Neural crest cell (in vitro differentiated cells): ENCODE results near the gene NNT. TPM values are rescaled to one million over a fixed set of nuclear protein-coding genes. Genes with fewer than 3 reads are reported as not detected.
A peak's percentile ranks its signal among the peaks of the same experiment; 100 is the strongest.
"Not testable (repeated sequence)": the region's sequence is repeated elsewhere in the genome, so short reads cannot be mapped to it uniquely, and the experiment has no call there.

Source experiments
- DNase-seq: peaks from one replicate; pipeline ENCODE4 v3.0.0; 2021; ENCODE audit warnings: low read depth, mixed read lengths, low spot score
- H3K27ac Mint-ChIP-seq: one replicate; pipeline ENCODE4 v1.8.0; 2021; ENCODE audit warnings: mild to moderate bottlenecking, mixed read lengths; ENCODE audit not compliant: unreplicated experiment
- H3K27me3 Mint-ChIP-seq: 2 replicates; pipeline ENCODE4 v1.8.0; 2021; ENCODE audit warnings: low read depth, mild to moderate bottlenecking, mixed read lengths
- H3K36me3 Mint-ChIP-seq: 2 replicates; pipeline ENCODE4 v1.8.0; 2021; ENCODE audit warnings: low read depth, mild to moderate bottlenecking, mixed read lengths
- H3K4me1 Mint-ChIP-seq: 2 replicates; pipeline ENCODE4 v1.8.0; 2021; ENCODE audit warnings: mixed read lengths
- H3K4me3 Mint-ChIP-seq: one replicate; pipeline ENCODE4 v1.8.0; 2021; ENCODE audit warnings: mild to moderate bottlenecking, mixed read lengths
- H3K9me3 Mint-ChIP-seq: 2 replicates; pipeline ENCODE4 v1.8.0; 2021; ENCODE audit warnings: mixed read lengths
- total RNA-seq: library from RNA; stranded (reverse); gene quantifications from 2 replicates; pipeline ENCODE4 v1.2.1, GENCODE V29; 2021
- TF ChIP-seq, protein P1 (sequence below): fragments of 200-600 bp; sonication (generic); conservative IDR thresholded peaks from 2 replicates; pipeline ENCODE4 v1.5.0; 2021; ENCODE audit warnings: antibody characterized with exemption, mild to moderate bottlenecking

The NNT gene
- total RNA-seq, 1 donor from 2014 or later = 72.7 TPM

DNA sequence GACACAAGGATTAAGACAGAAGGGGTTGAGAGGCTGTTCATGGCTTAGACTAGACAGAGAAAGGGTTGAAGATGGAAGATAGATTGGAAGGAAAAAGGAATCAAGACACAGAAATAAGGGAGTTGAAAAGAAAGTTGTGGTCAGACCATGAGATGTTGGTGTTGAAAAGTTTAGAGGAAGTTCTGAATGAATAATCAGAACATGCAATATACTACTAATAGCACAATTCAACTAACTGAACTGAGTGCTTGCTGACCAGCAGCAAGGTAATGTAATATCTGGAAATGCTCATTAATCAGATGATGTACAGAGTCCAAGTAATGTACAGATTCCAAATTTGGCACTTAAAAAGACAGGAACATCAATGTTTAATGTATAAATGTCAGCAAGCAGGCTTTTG lies 10.6 kb upstream of the NNT start:
- H3K4me1 Mint-ChIP-seq = no peaks in the 10 kb centered on the region
- no peak for DNase-seq
- TF ChIP-seq, protein P1, sequence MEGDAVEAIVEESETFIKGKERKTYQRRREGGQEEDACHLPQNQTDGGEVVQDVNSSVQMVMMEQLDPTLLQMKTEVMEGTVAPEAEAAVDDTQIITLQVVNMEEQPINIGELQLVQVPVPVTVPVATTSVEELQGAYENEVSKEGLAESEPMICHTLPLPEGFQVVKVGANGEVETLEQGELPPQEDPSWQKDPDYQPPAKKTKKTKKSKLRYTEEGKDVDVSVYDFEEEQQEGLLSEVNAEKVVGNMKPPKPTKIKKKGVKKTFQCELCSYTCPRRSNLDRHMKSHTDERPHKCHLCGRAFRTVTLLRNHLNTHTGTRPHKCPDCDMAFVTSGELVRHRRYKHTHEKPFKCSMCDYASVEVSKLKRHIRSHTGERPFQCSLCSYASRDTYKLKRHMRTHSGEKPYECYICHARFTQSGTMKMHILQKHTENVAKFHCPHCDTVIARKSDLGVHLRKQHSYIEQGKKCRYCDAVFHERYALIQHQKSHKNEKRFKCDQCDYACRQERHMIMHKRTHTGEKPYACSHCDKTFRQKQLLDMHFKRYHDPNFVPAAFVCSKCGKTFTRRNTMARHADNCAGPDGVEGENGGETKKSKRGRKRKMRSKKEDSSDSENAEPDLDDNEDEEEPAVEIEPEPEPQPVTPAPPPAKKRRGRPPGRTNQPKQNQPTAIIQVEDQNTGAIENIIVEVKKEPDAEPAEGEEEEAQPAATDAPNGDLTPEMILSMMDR = no peak
- peaks cover 8% of the 10 kb centered on the region for H3K36me3 Mint-ChIP-seq
- no peak overlapping the region for H3K4me3 Mint-ChIP-seq
- H3K9me3 Mint-ChIP-seq = no peaks in the 10 kb centered on the region
- H3K27ac Mint-ChIP-seq = no peak overlapping the region
- no peaks in the 10 kb centered on the region for H3K27me3 Mint-ChIP-seq

DNA sequence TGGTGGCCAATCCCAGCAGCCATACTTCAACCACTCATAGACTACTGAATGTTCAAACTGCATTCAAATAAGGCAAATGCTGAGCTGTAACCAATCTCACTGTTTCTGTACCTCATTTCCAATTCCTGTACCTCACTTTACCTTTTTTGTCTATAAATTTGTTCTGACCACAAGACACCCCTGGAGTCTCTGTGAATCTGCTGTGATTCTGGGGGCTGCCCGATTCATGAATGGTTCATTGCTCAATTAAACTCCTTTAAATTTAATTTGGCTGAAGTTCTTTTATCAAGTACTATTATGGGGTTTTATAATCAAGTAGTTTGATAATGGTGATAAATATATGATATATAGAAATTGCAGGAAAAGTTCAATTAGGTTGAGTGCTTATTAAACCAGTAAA lies 4.1 kb upstream of the NNT start:
- H3K4me1 Mint-ChIP-seq = peaks cover 25% of the 10 kb centered on the region
- not testable (repeated sequence) for DNase-seq, H3K36me3 Mint-ChIP-seq, H3K27me3 Mint-ChIP-seq, H3K4me3 Mint-ChIP-seq, H3K27ac Mint-ChIP-seq, H3K9me3 Mint-ChIP-seq

DNA sequence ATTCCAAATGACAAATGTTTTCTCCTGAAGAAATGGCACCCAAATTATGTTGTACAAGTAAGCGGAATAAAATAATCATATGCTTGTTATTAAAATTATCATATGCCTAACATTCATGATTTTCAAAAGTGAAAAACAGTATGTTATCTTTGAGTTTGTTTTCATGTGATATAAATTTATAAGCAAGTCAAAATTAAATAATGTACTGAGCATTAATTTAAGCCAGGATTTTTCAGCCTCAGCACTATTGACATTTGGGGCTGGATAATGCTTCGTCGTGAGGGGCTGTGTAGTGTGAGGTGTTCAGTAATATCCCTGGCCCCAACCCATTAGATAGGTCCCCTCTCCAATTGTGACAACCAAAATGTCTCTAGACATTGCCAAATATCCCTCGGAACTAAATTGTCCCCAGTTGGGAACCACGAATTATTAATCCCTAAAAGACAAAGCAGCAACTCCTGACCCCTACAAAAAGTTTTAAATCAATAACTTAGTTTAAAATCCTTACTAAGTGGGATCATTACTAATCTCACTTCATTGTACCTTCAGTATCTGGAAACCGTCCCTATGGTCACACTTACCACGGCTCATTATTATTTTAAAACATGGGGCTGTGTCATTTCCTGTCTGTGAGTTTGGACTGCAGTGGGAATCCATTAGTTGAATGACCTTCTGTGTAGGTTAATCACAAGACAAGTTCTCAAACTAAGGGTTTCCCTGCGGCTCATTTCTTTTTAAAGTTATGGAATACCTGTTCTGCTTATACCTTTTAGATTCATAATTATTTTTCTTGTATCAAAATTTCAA lies 1.3 kb upstream of the NNT start:
- peak overlapping the region; percentile 75 for H3K27ac Mint-ChIP-seq

DNA sequence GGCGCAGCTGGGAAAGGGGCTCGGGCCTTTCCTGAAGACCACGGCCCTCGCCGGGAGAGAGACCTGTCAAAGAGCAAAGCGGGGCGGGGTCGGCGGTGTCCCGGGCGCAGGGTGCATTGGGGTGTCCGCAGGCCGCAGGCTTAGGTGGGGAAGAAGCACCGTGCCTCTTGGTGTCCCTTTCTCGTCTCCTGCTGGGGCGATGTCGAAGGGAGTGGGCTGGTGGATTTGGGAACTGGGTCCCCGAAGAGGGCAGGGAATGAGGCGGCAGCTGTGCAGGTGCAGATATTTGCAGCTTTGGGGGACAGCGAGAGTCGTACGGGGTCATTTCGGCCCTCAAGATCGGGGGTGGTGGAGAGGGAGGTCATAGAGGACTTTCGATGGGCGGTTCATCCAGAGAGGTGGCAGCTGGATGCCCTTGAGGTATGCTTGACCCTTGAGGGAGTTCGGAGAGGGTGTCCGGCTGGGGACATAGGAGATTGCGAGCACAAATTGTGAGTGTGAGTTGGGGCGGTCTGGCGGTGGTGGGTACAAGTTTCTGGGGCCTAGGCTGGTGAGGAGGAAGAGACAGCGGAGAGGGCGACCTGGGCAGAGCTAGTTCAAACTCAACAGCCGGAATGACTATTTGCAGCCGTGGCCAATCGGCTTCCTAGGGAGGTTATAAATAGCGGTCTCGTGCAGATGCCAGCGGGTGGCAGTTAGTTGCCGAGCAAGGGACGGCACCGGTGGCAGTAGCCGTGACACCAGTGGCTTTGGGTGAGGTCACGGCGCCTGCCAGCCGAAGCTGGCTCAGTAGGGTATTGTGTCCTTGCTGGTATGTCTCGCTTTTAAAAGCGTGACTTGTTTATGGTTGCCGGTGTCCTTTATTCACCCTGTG lies 601 bp downstream of the NNT start:
- Mint-ChIP-seq H3K9me3 (no peaks in the 10 kb centered on the region), H3K4me3 (peak overlapping the region; percentile 93), H3K27me3 (no peaks in the 10 kb centered on the region), H3K36me3 (peaks cover 12% of the 10 kb centered on the region), H3K27ac (peak overlapping the region; percentile 32), H3K4me1 (peaks cover 30% of the 10 kb centered on the region)
- TF ChIP-seq, protein P1 = no peak
- DNase-seq = peak; percentile 18

More for the DNA sequence above, 1.3 kb upstream of the NNT start:
- TF ChIP-seq, protein P1 = no peak
- Mint-ChIP-seq H3K4me3 (peak overlapping the region; percentile 93), H3K27me3 (no peaks in the 10 kb centered on the region), H3K4me1 (peaks cover 30% of the 10 kb centered on the region), H3K9me3 (peaks cover 3% of the 10 kb centered on the region), H3K36me3 (peaks cover 9% of the 10 kb centered on the region)
- no peak for DNase-seq

- TF ChIP-seq, protein P1 = no peak
- H3K27ac Mint-ChIP-seq = no peak overlapping the region
- H3K4me3 Mint-ChIP-seq = peak overlapping the region; percentile 93
- DNase-seq = no peak
- H3K36me3 Mint-ChIP-seq = peaks cover 14% of the 10 kb centered on the region
- no peaks in the 10 kb centered on the region for H3K27me3 Mint-ChIP-seq
- H3K4me1 Mint-ChIP-seq = peaks cover 30% of the 10 kb centered on the region
- H3K9me3 Mint-ChIP-seq = no peaks in the 10 kb centered on the region
Measured at GRCh38 chr5:43604699-43605098, 1.7 kb downstream of the NNT start.
